CD14-positive monocyte (primary cell): Measurements from ENCODE around the gene SLC38A9. TPM values are rescaled to one million over a fixed set of nuclear protein-coding genes. Genes with fewer than 3 reads are reported as not detected.

Source experiments
- DNase-seq, 3 donors: peaks; one replicate each; pipeline ENCODE4 v3.0.0-alpha.2; 2011 to 2022
- H2AFZ ChIP-seq: 2 replicates; pipeline ENCODE4 v1.6.0; 2012; ENCODE audit warnings: mild to moderate bottlenecking, low read depth, low read length, inconsistent platforms; ENCODE audit not compliant: insufficient read depth, poor library complexity, severe bottlenecking
- H3K27ac ChIP-seq, 2 donors: 1 replicate in 1 of 2; 2 replicates in 1 of 2; pipeline ENCODE4 v1.5.1; 2012 to 2013; ENCODE audit warnings: low read length in 2 of 2, control low read depth in 1 of 2, inconsistent platforms in 1 of 2, low read depth in 1 of 2, mild to moderate bottlenecking in 1 of 2
- H3K27me3 ChIP-seq, 2 donors: one replicate each; pipeline versions ENCODE4 v1.6.0 to v1.6.1; 2011 to 2013; ENCODE audit warnings: low read length in 2 of 2; ENCODE audit not compliant: control insufficient read depth in 2 of 2, insufficient read depth in 2 of 2
- H3K36me3 ChIP-seq, 2 donors: replicated peaks in 1 of 2; 1 replicate in 1 of 2; 2 replicates in 1 of 2; pipeline versions ENCODE4 v1.5.1 to v1.6.1; 2012 to 2013; ENCODE audit warnings: low read length in 2 of 2, control low read depth in 1 of 2, inconsistent platforms in 1 of 2, mild to moderate bottlenecking in 1 of 2; ENCODE audit not compliant: insufficient read depth in 2 of 2, control insufficient read depth in 1 of 2
- H3K4me1 ChIP-seq, 2 donors: 1 replicate in 1 of 2; 2 replicates in 1 of 2; pipeline versions ENCODE4 v1.5.1 to v1.6.1; 2012 to 2013; ENCODE audit warnings: low read length in 2 of 2, control low read depth in 1 of 2, inconsistent platforms in 1 of 2, mild to moderate bottlenecking in 1 of 2, moderate library complexity in 1 of 2; ENCODE audit not compliant: insufficient read depth in 2 of 2, control insufficient read depth in 1 of 2
- H3K4me2 ChIP-seq: replicated peaks from 2 replicates; pipeline ENCODE3; 2012; ENCODE audit warnings: low read length, moderate library complexity, mild to moderate bottlenecking; ENCODE audit not compliant: poor library complexity, severe bottlenecking; ENCODE audit errors: extremely low read depth
- H3K4me3 ChIP-seq, 3 experiments: fragments of 200-600 bp in 1 of 3; sonication (generic) in 1 of 3; replicated peaks in 1 of 3; 1 replicate in 2 of 3; 2 replicates in 1 of 3; pipeline ENCODE4 v1.5.1; 2011 to 2013; ENCODE audit warnings: low read length in 3 of 3, mild to moderate bottlenecking in 3 of 3, control low read depth in 2 of 3, low read depth in 2 of 3, inconsistent platforms in 1 of 3, moderate library complexity in 1 of 3
- H3K79me2 ChIP-seq: 2 replicates; pipeline ENCODE4 v1.6.0; 2012; ENCODE audit warnings: mild to moderate bottlenecking, control low read depth, inconsistent platforms, low read length, moderate library complexity; ENCODE audit not compliant: insufficient read depth
- H3K9ac ChIP-seq: 2 replicates; pipeline ENCODE4 v1.6.0; 2017; ENCODE audit warnings: low read length, mild to moderate bottlenecking; ENCODE audit not compliant: insufficient read depth, poor library complexity, severe bottlenecking
- H3K9me3 ChIP-seq, 2 donors: replicated peaks in 1 of 2; 1 replicate in 1 of 2; 2 replicates in 1 of 2; pipeline versions ENCODE4 v1.5.1 to v1.6.1; 2012 to 2013; ENCODE audit warnings: low read length in 2 of 2, control low read depth in 1 of 2; ENCODE audit not compliant: control insufficient read depth in 1 of 2, insufficient read depth in 1 of 2
- H4K20me1 ChIP-seq: 2 replicates; pipeline ENCODE4 v1.6.0; 2012; ENCODE audit warnings: mild to moderate bottlenecking, low read length, control low read depth, moderate library complexity; ENCODE audit not compliant: insufficient read depth
- H3K27ac Mint-ChIP-seq, 7 donors: one replicate each; pipeline ENCODE4 v1.8.0; 2020; ENCODE audit warnings: mild to moderate bottlenecking in 7 of 7, mixed read lengths in 7 of 7, moderate library complexity in 6 of 7, inconsistent platforms in 2 of 7
- H3K27me3 Mint-ChIP-seq, 3 donors: one replicate each; pipeline ENCODE4 v1.8.0; 2021 to 2022; ENCODE audit warnings: low read depth in 3 of 3, mild to moderate bottlenecking in 3 of 3, mixed read lengths in 3 of 3, moderate library complexity in 3 of 3, inconsistent platforms in 1 of 3
- H3K36me3 Mint-ChIP-seq, 2 donors: one replicate each; pipeline ENCODE4 v1.8.0; 2020; ENCODE audit warnings: mixed read lengths in 2 of 2, inconsistent platforms in 1 of 2, mild to moderate bottlenecking in 1 of 2
- H3K4me1 Mint-ChIP-seq: one replicate; pipeline ENCODE4 v1.8.0; 2020; ENCODE audit warnings: mild to moderate bottlenecking, mixed read lengths
- H3K4me3 Mint-ChIP-seq, 2 donors: one replicate each; pipeline ENCODE4 v1.8.0; 2020; ENCODE audit warnings: mild to moderate bottlenecking in 2 of 2, mixed read lengths in 2 of 2, moderate library complexity in 1 of 2
- H3K9me3 Mint-ChIP-seq, 7 donors: one replicate each; pipeline ENCODE4 v1.8.0; 2020 to 2022; ENCODE audit warnings: mixed read lengths in 7 of 7, mild to moderate bottlenecking in 6 of 7, moderate library complexity in 6 of 7, inconsistent platforms in 2 of 7
- WGBS: methylation state at CpG from one replicate; pipeline ENCODE4 v1.1.5; 2013; ENCODE audit warnings: missing lambda C conversion rate; ENCODE audit not compliant: insufficient coverage; 5-methylcytosine and 5-hydroxymethylcytosine counted together
- intact Hi-C, 2 donors: fragments of 100-400 bp; cut with micrococcal nuclease; formaldehyde crosslinking; loops; one replicate each; pipeline versions ENCODE4 v1.15.0 to v1.15.1; 2023
- polyA plus RNA-seq, 3 donors: library from polyadenylated mRNA; depleted of rRNA in 1 of 3; unstranded in 2 of 3; stranded (reverse) in 1 of 3; fragments of 300-500 nt in 2 of 3; fragments of >200 nt in 1 of 3; fragmentation: Illumina TruSeq in 2 of 3; gene quantifications; 1 replicate in 2 of 3; 2 replicates in 1 of 3; pipeline ENCODE4 v1.2.3, GENCODE V29; 2012 to 2021
- TF ChIP-seq, protein P1 (sequence below): fragments of 200-600 bp; IDR thresholded peaks from one replicate; pipeline ENCODE4 v1.8.0; 2022; ENCODE audit warnings: antibody characterized with exemption, mild to moderate bottlenecking

SLC38A9 gene
- polyA plus RNA-seq, 3 donors = 10.7 to 15.2 (median 14.1) TPM

DNA sequence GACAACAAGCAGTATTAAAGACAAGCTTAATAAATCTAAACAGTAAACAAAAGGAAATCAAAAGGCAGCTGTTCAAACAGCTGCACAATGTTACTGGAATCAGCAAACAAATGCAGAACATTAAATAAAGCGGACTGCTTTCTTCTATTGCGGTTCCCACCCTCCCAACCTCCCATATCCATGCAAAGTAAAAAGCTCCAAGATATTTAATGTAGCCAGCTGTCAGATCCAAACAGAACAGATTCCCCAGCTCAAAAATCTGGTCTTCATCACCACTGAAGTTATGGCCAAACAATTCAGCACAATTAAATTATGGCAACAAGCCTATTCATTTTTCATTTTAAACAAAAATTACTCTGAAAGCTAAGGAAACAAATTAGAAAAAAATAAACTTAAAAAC is 75.9 kb downstream of the SLC38A9 start:
- no peak overlapping the region for H2AFZ ChIP-seq
- H3K9ac ChIP-seq = no peak overlapping the region
- TF ChIP-seq, protein P1, sequence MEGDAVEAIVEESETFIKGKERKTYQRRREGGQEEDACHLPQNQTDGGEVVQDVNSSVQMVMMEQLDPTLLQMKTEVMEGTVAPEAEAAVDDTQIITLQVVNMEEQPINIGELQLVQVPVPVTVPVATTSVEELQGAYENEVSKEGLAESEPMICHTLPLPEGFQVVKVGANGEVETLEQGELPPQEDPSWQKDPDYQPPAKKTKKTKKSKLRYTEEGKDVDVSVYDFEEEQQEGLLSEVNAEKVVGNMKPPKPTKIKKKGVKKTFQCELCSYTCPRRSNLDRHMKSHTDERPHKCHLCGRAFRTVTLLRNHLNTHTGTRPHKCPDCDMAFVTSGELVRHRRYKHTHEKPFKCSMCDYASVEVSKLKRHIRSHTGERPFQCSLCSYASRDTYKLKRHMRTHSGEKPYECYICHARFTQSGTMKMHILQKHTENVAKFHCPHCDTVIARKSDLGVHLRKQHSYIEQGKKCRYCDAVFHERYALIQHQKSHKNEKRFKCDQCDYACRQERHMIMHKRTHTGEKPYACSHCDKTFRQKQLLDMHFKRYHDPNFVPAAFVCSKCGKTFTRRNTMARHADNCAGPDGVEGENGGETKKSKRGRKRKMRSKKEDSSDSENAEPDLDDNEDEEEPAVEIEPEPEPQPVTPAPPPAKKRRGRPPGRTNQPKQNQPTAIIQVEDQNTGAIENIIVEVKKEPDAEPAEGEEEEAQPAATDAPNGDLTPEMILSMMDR = no peak
- intact Hi-C loops = no loop called here
- H3K36me3 ChIP-seq = peaks cover 14 to 57% of the 10 kb centered on the region in 2 donors
- H3K4me3 ChIP-seq = no peak overlapping the region
- no peak overlapping the region for H3K27ac ChIP-seq
- WGBS = 100% methylated on average over 2 of the region's 2 CpGs
- H3K4me1 Mint-ChIP-seq = peaks cover 7% of the 10 kb centered on the region
- H3K4me2 ChIP-seq = no peak overlapping the region
- H3K36me3 Mint-ChIP-seq = peaks cover 36 to 39% of the 10 kb centered on the region in 2 donors
- H3K4me3 Mint-ChIP-seq = no peak overlapping the region
- no peak for DNase-seq
- no peaks in the 10 kb centered on the region for H3K79me2 ChIP-seq
- H3K9me3 Mint-ChIP-seq = no peaks in the 10 kb centered on the region
- H3K4me1 ChIP-seq = no peaks in the 10 kb centered on the region
- H3K27me3 Mint-ChIP-seq = no peaks in the 10 kb centered on the region
- H3K27ac Mint-ChIP-seq = no peak overlapping the region
- no peaks in the 10 kb centered on the region for H3K27me3 ChIP-seq
- H4K20me1 ChIP-seq = no peaks in the 10 kb centered on the region
- no peaks in the 10 kb centered on the region for H3K9me3 ChIP-seq

DNA sequence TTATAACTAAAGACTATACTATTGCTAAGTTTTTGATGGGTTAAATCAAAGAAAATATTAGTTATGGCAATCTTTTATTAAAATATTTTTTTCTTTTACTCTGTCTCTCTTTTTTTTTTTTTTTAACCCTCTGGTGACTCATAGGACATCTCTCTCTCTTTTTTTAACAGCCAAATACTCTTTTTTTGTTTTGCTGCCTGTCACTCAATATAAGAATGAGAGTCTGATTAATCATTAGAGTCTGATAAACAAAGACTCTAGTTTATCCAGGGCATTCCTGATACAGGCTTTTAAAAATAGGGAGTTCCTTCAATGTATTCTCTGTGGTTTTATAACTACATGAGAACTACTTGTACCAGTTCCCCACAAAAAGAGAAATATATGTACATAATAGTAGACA is 77.3 kb downstream of the SLC38A9 start:
- Histone ChIP-seq H3K4me1 (no peaks in the 10 kb centered on the region), H3K27me3 (no peaks in the 10 kb centered on the region), H3K9ac (no peak overlapping the region), H3K9me3 (no peaks in the 10 kb centered on the region), H2AFZ (no peak overlapping the region), H3K4me2 (no peak overlapping the region), H3K36me3 (peaks cover 12 to 51% of the 10 kb centered on the region in 2 donors), H3K79me2 (no peaks in the 10 kb centered on the region), H3K27ac (no peak overlapping the region), H4K20me1 (no peaks in the 10 kb centered on the region), H3K4me3 (no peak overlapping the region)
- Mint-ChIP-seq H3K36me3 (peaks cover 36 to 38% of the 10 kb centered on the region in 2 donors), H3K4me3 (no peak overlapping the region), H3K27me3 (no peaks in the 10 kb centered on the region), H3K9me3 (no peaks in the 10 kb centered on the region), H3K4me1 (peaks cover 7% of the 10 kb centered on the region), H3K27ac (no peak overlapping the region)
- intact Hi-C loops = no loop called here
- DNase-seq = no peak
- TF ChIP-seq, protein P1 = no peak
